H9 (cell line): ENCODE measurements around the gene AVEN. TPM values are rescaled to one million over a fixed set of nuclear protein-coding genes. Genes with fewer than 3 reads are reported as not detected.

Experiments used
- DNase-seq: peaks from one replicate; pipeline ENCODE4 v3.0.0-alpha.2; 2017
- H2AFZ ChIP-seq: one replicate; pipeline ENCODE4 v1.6.1; 2013; ENCODE audit warnings: mild to moderate bottlenecking, low read length, control low read depth, moderate library complexity
- H2AK5ac ChIP-seq: 2 replicates; pipeline ENCODE4 v1.6.1; 2013; ENCODE audit warnings: low read length, control low read depth, mixed read lengths; ENCODE audit not compliant: insufficient read length
- H2BK120ac ChIP-seq: one replicate; pipeline ENCODE4 v1.6.1; 2013; ENCODE audit warnings: low read depth, mild to moderate bottlenecking, low read length, control low read depth, inconsistent platforms; ENCODE audit not compliant: poor library complexity, severe bottlenecking
- H2BK12ac ChIP-seq: 2 replicates; pipeline ENCODE4 v1.6.1; 2013; ENCODE audit warnings: low read length, control low read depth, mixed read lengths, low read depth; ENCODE audit not compliant: insufficient read length
- H2BK15ac ChIP-seq: 2 replicates; pipeline ENCODE4 v1.6.1; 2013; ENCODE audit warnings: low read depth, low read length, control low read depth
- H2BK20ac ChIP-seq: one replicate; pipeline ENCODE4 v1.6.1; 2013; ENCODE audit warnings: low read depth, mild to moderate bottlenecking, low read length, control low read depth, inconsistent platforms; ENCODE audit not compliant: poor library complexity, severe bottlenecking
- H2BK5ac ChIP-seq: 2 replicates; pipeline ENCODE4 v1.6.1; 2013; ENCODE audit warnings: low read length, control low read depth, mixed read lengths; ENCODE audit not compliant: insufficient read length
- H3K14ac ChIP-seq: 2 replicates; pipeline ENCODE4 v1.6.1; 2013; ENCODE audit warnings: low read length, control low read depth; ENCODE audit not compliant: insufficient read depth
- H3K18ac ChIP-seq: 2 replicates; pipeline ENCODE4 v1.6.1; 2013; ENCODE audit warnings: low read depth, mild to moderate bottlenecking, mixed read lengths, low read length, control low read depth; ENCODE audit not compliant: insufficient read length
- H3K23ac ChIP-seq: 2 replicates; pipeline ENCODE4 v1.6.1; 2013; ENCODE audit warnings: low read length, control low read depth, mixed read lengths, low read depth; ENCODE audit not compliant: insufficient read length
- H3K23me2 ChIP-seq: 2 replicates; pipeline ENCODE4 v1.6.1; 2013; ENCODE audit warnings: low read depth, mild to moderate bottlenecking, mixed read lengths, low read length, control low read depth; ENCODE audit not compliant: insufficient read length, poor library complexity, severe bottlenecking
- H3K27ac ChIP-seq: 2 replicates; pipeline ENCODE4 v1.5.1; 2013; ENCODE audit warnings: low read length, control low read depth, mixed read lengths, low read depth; ENCODE audit not compliant: insufficient read length
- H3K27me3 ChIP-seq: 2 replicates; pipeline ENCODE4 v1.6.1; 2013; ENCODE audit warnings: low read length, control low read depth, inconsistent platforms; ENCODE audit not compliant: insufficient read depth
- H3K4ac ChIP-seq: 2 replicates; pipeline ENCODE4 v1.6.1; 2013; ENCODE audit warnings: low read depth, mild to moderate bottlenecking, control low read depth, inconsistent platforms, low read length, moderate library complexity
- H3K4me1 ChIP-seq: 2 replicates; pipeline ENCODE4 v1.6.1; 2013; ENCODE audit warnings: low read length, control low read depth, inconsistent platforms; ENCODE audit not compliant: insufficient read depth
- H3K4me2 ChIP-seq: 2 replicates; pipeline ENCODE4 v1.6.1; 2013; ENCODE audit warnings: low read length, control low read depth, mixed read lengths; ENCODE audit not compliant: insufficient read length, insufficient read depth
- H3K56ac ChIP-seq: 2 replicates; pipeline ENCODE4 v1.6.1; 2013; ENCODE audit warnings: low read depth, mild to moderate bottlenecking, mixed read lengths, low read length, control low read depth; ENCODE audit not compliant: insufficient read length
- H3K79me1 ChIP-seq: 2 replicates; pipeline ENCODE4 v1.6.1; 2013; ENCODE audit warnings: low read depth, mild to moderate bottlenecking, moderate library complexity, low read length, control low read depth, inconsistent platforms; ENCODE audit not compliant: insufficient read depth, poor library complexity, severe bottlenecking
- H3K79me2 ChIP-seq: 2 replicates; pipeline ENCODE4 v1.6.1; 2013; ENCODE audit warnings: low read length, control low read depth, inconsistent platforms; ENCODE audit not compliant: insufficient read depth
- H3K9ac ChIP-seq: 2 replicates; pipeline ENCODE4 v1.6.1; 2013; ENCODE audit warnings: low read length, control low read depth, mixed read lengths; ENCODE audit not compliant: insufficient read length; ENCODE audit errors: extremely low read depth
- H3K9me3 ChIP-seq: one replicate; pipeline ENCODE4 v1.6.1; 2013; ENCODE audit warnings: low read depth, low read length, inconsistent platforms; ENCODE audit not compliant: control insufficient read depth
- H3T11ph ChIP-seq: one replicate; pipeline ENCODE4 v1.6.1; 2013; ENCODE audit warnings: mild to moderate bottlenecking, low read length, control low read depth, inconsistent platforms
- H4K20me1 ChIP-seq: one replicate; pipeline ENCODE4 v1.6.1; 2013; ENCODE audit not compliant: control insufficient read depth, insufficient read length, insufficient read depth
- H4K5ac ChIP-seq: 2 replicates; pipeline ENCODE4 v1.6.1; 2013; ENCODE audit warnings: low read depth, mild to moderate bottlenecking, mixed read lengths, low read length, control low read depth; ENCODE audit not compliant: insufficient read length
- H4K8ac ChIP-seq: replicated peaks from 2 replicates; pipeline ENCODE4 v1.6.1; 2013; ENCODE audit warnings: low read length, control low read depth, mixed read lengths, low read depth; ENCODE audit not compliant: insufficient read length
- H4K91ac ChIP-seq: 2 replicates; pipeline ENCODE4 v1.6.1; 2013; ENCODE audit warnings: low read depth, mild to moderate bottlenecking, moderate library complexity, mixed read lengths, low read length, control low read depth; ENCODE audit not compliant: insufficient read length
- H3K27ac Mint-ChIP-seq, 3 experiments: 2 replicates in 2 of 3; 3 replicates in 1 of 3; pipeline ENCODE4 v1.8.0; 2020 to 2021; ENCODE audit warnings: mixed read lengths in 3 of 3, mild to moderate bottlenecking in 1 of 3, moderate library complexity in 1 of 3
- H3K27me3 Mint-ChIP-seq: 2 replicates; pipeline ENCODE4 v1.8.0; 2021; ENCODE audit warnings: low read depth, mild to moderate bottlenecking, moderate library complexity, mixed read lengths
- H3K36me3 Mint-ChIP-seq, 3 experiments: 2 replicates in 2 of 3; 3 replicates in 1 of 3; pipeline ENCODE4 v1.8.0; 2020 to 2021; ENCODE audit warnings: low read depth in 3 of 3, mixed read lengths in 3 of 3; ENCODE audit not compliant: insufficient read depth in 1 of 3
- H3K4me1 Mint-ChIP-seq, 2 experiments: 2 replicates each; pipeline ENCODE4 v1.8.0; 2020; ENCODE audit warnings: mixed read lengths in 2 of 2
- H3K4me3 Mint-ChIP-seq, 2 experiments: 2 replicates in 1 of 2; 3 replicates in 1 of 2; pipeline ENCODE4 v1.8.0; 2020 to 2021; ENCODE audit warnings: mild to moderate bottlenecking in 2 of 2, mixed read lengths in 2 of 2, moderate library complexity in 1 of 2
- H3K9me3 Mint-ChIP-seq, 2 experiments: 2 replicates in 1 of 2; 3 replicates in 1 of 2; pipeline ENCODE4 v1.8.0; 2020; ENCODE audit warnings: mild to moderate bottlenecking in 2 of 2, mixed read lengths in 2 of 2, moderate library complexity in 1 of 2
- WGBS: extraction: QIAGEN DNeasy Blood & Tissue Kit; methylation state at CpG from one replicate; pipeline ENCODE4 v1.1.7; 2013; ENCODE audit warnings: missing lambda C conversion rate, low lambda C conversion rate, mixed read lengths; ENCODE audit not compliant: insufficient read length; ENCODE audit errors: extremely low coverage; 5-methylcytosine and 5-hydroxymethylcytosine counted together
- total RNA-seq: library from RNA; stranded (reverse); gene quantifications from 2 replicates; pipeline ENCODE4 v1.2.1, GENCODE V29; 2021
- TF ChIP-seq, protein P1 (sequence below): fragments of 200-600 bp; sonication (generic); conservative IDR thresholded peaks from 3 replicates; pipeline ENCODE4 v1.8.0; 2021; ENCODE audit warnings: antibody characterized with exemption, mild to moderate bottlenecking

Gene AVEN
- total RNA-seq, 1 experiment from 2014 or later: 16.1 TPM

DNA sequence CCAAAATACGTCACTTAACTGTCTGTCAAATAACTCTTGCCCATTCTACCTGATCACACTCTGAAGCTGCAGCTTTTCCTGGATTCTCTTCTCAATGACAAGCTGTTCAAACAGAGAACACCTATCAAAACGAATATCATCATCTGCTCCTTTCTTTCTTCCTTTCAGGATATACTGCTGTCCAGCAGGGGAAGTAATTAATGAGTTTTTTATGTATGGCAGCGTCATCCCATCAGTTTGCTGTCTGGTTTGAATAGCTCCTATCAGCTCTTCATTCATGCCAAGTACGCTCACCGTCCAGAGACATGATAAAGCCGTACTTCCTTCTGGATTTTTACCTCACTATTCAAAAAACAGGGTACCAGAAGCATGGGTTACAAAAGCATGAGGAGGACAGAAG is 70.8 kb downstream of the AVEN start, which contains the start of gene CHRM5:
CHRM5 (plus strand) TSS at position 274 of the 400 bp plus-strand sequence. CDS start 94,221 bp downstream, outside the sequence.
- H3K9ac ChIP-seq: no peak within 1 kb of the TSS
- H3K27me3 ChIP-seq: no peaks in the 10 kb centered on the region
- H4K20me1 ChIP-seq: no peaks in the 10 kb centered on the region
- H2BK20ac ChIP-seq: no peak within 1 kb of the TSS
- no peak within 1 kb of the TSS for H4K8ac ChIP-seq
- H3K27ac Mint-ChIP-seq: 0 out of 7 replicates have a peak within 1 kb of the TSS, but pooled peaks of 1 of the 3 experiments have one; percentile 5
- peaks cover 0 to 9% of the 10 kb centered on the region in 2 experiments; a peak in 2 of 4 replicates for H3K4me1 Mint-ChIP-seq
- no peak within 1 kb of the TSS for H3K23ac ChIP-seq
- no peaks in the 10 kb centered on the region for H3K79me1 ChIP-seq
- no peak within 1 kb of the TSS for H3K14ac ChIP-seq
- H3K56ac ChIP-seq: no peak within 1 kb of the TSS
- H3K9me3 ChIP-seq: no peaks in the 10 kb centered on the region
- no peak within 1 kb of the TSS for H2BK15ac ChIP-seq
- H2AFZ ChIP-seq: no peak within 1 kb of the TSS
- no peak for DNase-seq
- no peak within 1 kb of the TSS for H3K27ac ChIP-seq
- H2BK5ac ChIP-seq: no peak within 1 kb of the TSS
- H3K27me3 Mint-ChIP-seq: no peaks in the 10 kb centered on the region
- no CpG with 5 or more reads among the region's 6 CpGs for WGBS
- no peak within 1 kb of the TSS for H2AK5ac ChIP-seq
- no peak within 1 kb of the TSS for H4K5ac ChIP-seq
- H3K4me2 ChIP-seq: no peak within 1 kb of the TSS
- H3K79me2 ChIP-seq: no peaks in the 10 kb centered on the region
- H3K36me3 Mint-ChIP-seq: no peaks in the 10 kb centered on the region
- no peak within 1 kb of the TSS for H2BK12ac ChIP-seq
- H3K9me3 Mint-ChIP-seq: no peaks in the 10 kb centered on the region
- no peak within 1 kb of the TSS for H3K4me3 Mint-ChIP-seq
- H3K18ac ChIP-seq: no peak within 1 kb of the TSS
- no peak within 1 kb of the TSS for H3T11ph ChIP-seq
- no peaks in the 10 kb centered on the region for H3K4me1 ChIP-seq
- TF ChIP-seq, protein P1, sequence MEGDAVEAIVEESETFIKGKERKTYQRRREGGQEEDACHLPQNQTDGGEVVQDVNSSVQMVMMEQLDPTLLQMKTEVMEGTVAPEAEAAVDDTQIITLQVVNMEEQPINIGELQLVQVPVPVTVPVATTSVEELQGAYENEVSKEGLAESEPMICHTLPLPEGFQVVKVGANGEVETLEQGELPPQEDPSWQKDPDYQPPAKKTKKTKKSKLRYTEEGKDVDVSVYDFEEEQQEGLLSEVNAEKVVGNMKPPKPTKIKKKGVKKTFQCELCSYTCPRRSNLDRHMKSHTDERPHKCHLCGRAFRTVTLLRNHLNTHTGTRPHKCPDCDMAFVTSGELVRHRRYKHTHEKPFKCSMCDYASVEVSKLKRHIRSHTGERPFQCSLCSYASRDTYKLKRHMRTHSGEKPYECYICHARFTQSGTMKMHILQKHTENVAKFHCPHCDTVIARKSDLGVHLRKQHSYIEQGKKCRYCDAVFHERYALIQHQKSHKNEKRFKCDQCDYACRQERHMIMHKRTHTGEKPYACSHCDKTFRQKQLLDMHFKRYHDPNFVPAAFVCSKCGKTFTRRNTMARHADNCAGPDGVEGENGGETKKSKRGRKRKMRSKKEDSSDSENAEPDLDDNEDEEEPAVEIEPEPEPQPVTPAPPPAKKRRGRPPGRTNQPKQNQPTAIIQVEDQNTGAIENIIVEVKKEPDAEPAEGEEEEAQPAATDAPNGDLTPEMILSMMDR: no peak
- H3K4ac ChIP-seq: no peak within 1 kb of the TSS
- H4K91ac ChIP-seq: no peak within 1 kb of the TSS
- H2BK120ac ChIP-seq: no peak within 1 kb of the TSS
- H3K23me2 ChIP-seq: no peaks in the 10 kb centered on the region
